Endothelial cell of umbilical vein (primary cell): ENCODE data around the gene MGME1. TPM values are rescaled to one million over a fixed set of nuclear protein-coding genes. Genes with fewer than 3 reads are reported as not detected.

Experiments
- BruUV-seq: library from RNA; stranded (reverse); fragments of 400-500 nt; replicated peaks from 2 replicates; lab custom pipeline; 2021; lab: Mats Ljungman, UMichigan
- CTCF ChIA-PET: fragments of 300-600, 350-600 bp; sonication (Branson Sonifier 250); formaldehyde crosslinking; loops from one replicate; lab custom pipeline; 2021; ENCODE audit warnings: antibody characterized with exemption, inconsistent platforms; lab: Charles Lee
- POLR2A ChIA-PET: fragments of 300-600, 350-600 bp; sonication (Branson Sonifier 250); formaldehyde crosslinking; loops from one replicate; lab custom pipeline; 2021; ENCODE audit warnings: antibody characterized with exemption, inconsistent platforms; lab: Charles Lee
- DNase-seq: peaks from one replicate; pipeline ENCODE4 v3.0.0-alpha.2; 2011; ENCODE audit warnings: low read depth, low spot score
- FAIRE-seq: peaks from 2 replicates; lab custom pipeline; 2011; peaks lifted over from hg19 to GRCh38; lab: Jason Lieb, UNC
- H2AFZ ChIP-seq: 2 replicates; pipeline ENCODE4 v1.6.0; 2012; ENCODE audit warnings: low read depth, low read length, control low read depth, inconsistent platforms
- H3K27ac ChIP-seq: 2 replicates; pipeline ENCODE4 v1.5.1; 2011; ENCODE audit warnings: low read depth, mild to moderate bottlenecking, control low read depth, low read length, moderate library complexity; ENCODE audit not compliant: insufficient read depth
- H3K27me3 ChIP-seq, 2 experiments: 2 replicates each; pipeline versions ENCODE4 v1.6.0 to v1.6.1; 2011; ENCODE audit warnings: low read length in 2 of 2, mixed read lengths in 1 of 2; ENCODE audit not compliant: control insufficient read depth in 2 of 2, insufficient read depth in 2 of 2
- H3K36me3 ChIP-seq, 2 experiments: 2 replicates in 1 of 2; 3 replicates in 1 of 2; pipeline ENCODE4 v1.5.1; 2011; ENCODE audit warnings: low read length in 2 of 2, mild to moderate bottlenecking in 1 of 2, moderate library complexity in 1 of 2; ENCODE audit not compliant: control insufficient read depth in 2 of 2, insufficient read depth in 2 of 2; ENCODE audit errors: extremely low read depth in 1 of 2
- H3K4me1 ChIP-seq: 3 replicates; pipeline ENCODE4 v1.5.1; 2011; ENCODE audit warnings: mild to moderate bottlenecking, low read length; ENCODE audit not compliant: control insufficient read depth, insufficient read depth; ENCODE audit errors: extremely low read depth
- H3K4me2 ChIP-seq: 2 replicates; pipeline ENCODE4 v1.6.1; 2011; ENCODE audit warnings: low read length, control low read depth, mixed read lengths; ENCODE audit not compliant: insufficient read depth
- H3K4me3 ChIP-seq, 3 experiments: fragments of 200-600 bp in 1 of 3; sonication (generic), shearing (Covaris generic) in 1 of 3; replicated peaks in 1 of 3; 2 replicates each; pipeline ENCODE4 v1.5.1; 2011 to 2016; ENCODE audit warnings: control low read depth in 3 of 3, low read length in 3 of 3, mild to moderate bottlenecking in 2 of 3, inconsistent platforms in 1 of 3, low read depth in 1 of 3, moderate library complexity in 1 of 3; ENCODE audit not compliant: insufficient read depth in 1 of 3
- H3K79me2 ChIP-seq: 2 replicates; pipeline ENCODE4 v1.6.0; 2012; ENCODE audit warnings: low read length, inconsistent platforms; ENCODE audit not compliant: control insufficient read depth, insufficient read depth
- H3K9ac ChIP-seq: replicated peaks from 2 replicates; pipeline ENCODE3; 2011; ENCODE audit warnings: low read length, control low read depth; ENCODE audit not compliant: insufficient read depth; ENCODE audit errors: extremely low read depth
- H3K9me1 ChIP-seq: replicated peaks from 3 replicates; pipeline ENCODE4 v1.6.0; 2011; ENCODE audit warnings: mild to moderate bottlenecking, low read length; ENCODE audit not compliant: control insufficient read depth, insufficient read depth; ENCODE audit errors: extremely low read depth
- H3K9me3 ChIP-seq: replicated peaks from 2 replicates; pipeline ENCODE4 v1.5.1; 2012; ENCODE audit warnings: low read length, inconsistent platforms; ENCODE audit not compliant: control insufficient read depth, insufficient read depth
- H4K20me1 ChIP-seq: replicated peaks from 2 replicates; pipeline ENCODE3; 2011; ENCODE audit warnings: mild to moderate bottlenecking, low read length; ENCODE audit not compliant: control insufficient read depth, insufficient read depth; ENCODE audit errors: extremely low read depth
- CTCF ChIP-seq, 2 donors: IDR thresholded peaks; 1 replicate in 1 of 2; 2 replicates in 1 of 2; pipeline ENCODE4 v1.5.1; 2011; ENCODE audit warnings: low read length in 2 of 2, mild to moderate bottlenecking in 2 of 2, moderate library complexity in 2 of 2, control low read depth in 1 of 2, inconsistent platforms in 1 of 2, low read depth in 1 of 2; ENCODE audit not compliant: insufficient read depth in 1 of 2; ENCODE audit errors: extremely low read depth in 1 of 2
- EZH2 ChIP-seq: IDR thresholded peaks from 2 replicates; pipeline ENCODE4 v1.6.1; 2012; ENCODE audit warnings: borderline replicate concordance, low read depth, mild to moderate bottlenecking, moderate library complexity, low read length, inconsistent platforms; ENCODE audit not compliant: severe bottlenecking
- FOS ChIP-seq: IDR thresholded peaks from 2 replicates; pipeline ENCODE4 v1.6.1; 2011; ENCODE audit warnings: mild to moderate bottlenecking, low read length, moderate library complexity, borderline replicate concordance; ENCODE audit not compliant: insufficient read depth
- GATA2 ChIP-seq: IDR thresholded peaks from 2 replicates; pipeline ENCODE4 v1.7.0; 2011; ENCODE audit warnings: low read depth, mild to moderate bottlenecking, moderate library complexity, mixed read lengths, low read length; ENCODE audit not compliant: insufficient read length, insufficient read depth
- MAX ChIP-seq: IDR thresholded peaks from 2 replicates; pipeline ENCODE4 v1.6.1; 2011; ENCODE audit not compliant: insufficient read depth, insufficient read length
- MYC ChIP-seq: IDR thresholded peaks from one replicate; pipeline ENCODE4 v1.6.1; 2011; ENCODE audit warnings: mild to moderate bottlenecking, low read depth, low read length
- POLR2A ChIP-seq: IDR thresholded peaks from 2 replicates; pipeline ENCODE4 v1.6.1; 2012; ENCODE audit warnings: low read depth, mild to moderate bottlenecking, control low read depth, low read length
- POLR2AphosphoS5 ChIP-seq: IDR thresholded peaks from 2 replicates; pipeline ENCODE4 v1.6.1; 2012; ENCODE audit warnings: low read depth, mild to moderate bottlenecking, control low read depth, low read length, moderate library complexity; ENCODE audit not compliant: insufficient read depth
- dilution Hi-C: fragments of 300-500 bp; cut with MboI; formaldehyde crosslinking; loops from one replicate; pipeline ENCODE4 v1.15.0; 2019; ENCODE audit warnings: low sequenced_read_pairs; ENCODE audit not compliant: extremely low pct_ligation_motif_present
- intact Hi-C: fragments of 100-400 bp; cut with micrococcal nuclease; formaldehyde crosslinking; loops from one replicate; pipeline ENCODE4 v1.10.0; 2022
- polyA plus RNA-seq, 4 experiments: library from polyadenylated mRNA; depleted of rRNA in 3 of 4; stranded (reverse) in 3 of 4; unstranded in 1 of 4; fragments of >200 nt; gene quantifications; 2 replicates each; pipeline versions ENCODE4 v1.2.1 to v1.2.3, GENCODE V29; 2011 to 2012; ENCODE audit warnings: missing spikeins in 1 of 4
- total RNA-seq: library from RNA; stranded (reverse); gene quantifications from 2 replicates; pipeline ENCODE4 v1.2.3, GENCODE V29; 2021

Gene MGME1
- total and polyA plus RNA-seq, 2 donors (not counting 3 experiments of a cell fraction or from before 2014, with no cell fraction given), result 8.9 to 26.2 TPM

GRCh38 chr20:18005990-18006364 is 37.2 kb downstream of the MGME1 start:
- POLR2A ChIA-PET, result no interaction called here
- H3K4me2 ChIP-seq, result no peak overlapping the region
- no peak overlapping the region for H3K4me3 ChIP-seq
- no TSS peak for BruUV-seq
- H3K9me1 ChIP-seq, result no peaks in the 10 kb centered on the region
- no peaks in the 10 kb centered on the region for H4K20me1 ChIP-seq
- FAIRE-seq, result no peak
- H3K9me3 ChIP-seq, result no peaks in the 10 kb centered on the region
- intact Hi-C loops, result no loop called here
- CTCF ChIA-PET, result no interaction called here
- H3K9ac ChIP-seq, result no peak overlapping the region
- H3K4me1 ChIP-seq, result no peaks in the 10 kb centered on the region
- TF ChIP-seq MAX (no peak), FOS (no peak), POLR2A (no peak), GATA2 (no peak), CTCF (IDR thresholded peaks at IDR 0.05; ENCODE audit: extremely low read depth in 1 of 2, insufficient read depth in 1 of 2, low read depth in 1 of 2, low read length in 2 of 2) (no peak), MYC (no peak), POLR2AphosphoS5 (no peak), EZH2 (no peak)
- dilution Hi-C loops, result no loop called here
- H3K79me2 ChIP-seq, result no peaks in the 10 kb centered on the region
- no peaks in the 10 kb centered on the region for H3K27me3 ChIP-seq
- H3K36me3 ChIP-seq, result no peaks in the 10 kb centered on the region
- DNase-seq, result no peak
- H3K27ac ChIP-seq, result no peak overlapping the region
- H2AFZ ChIP-seq, result no peak overlapping the region
